GM21576 (cell line): ENCODE results near the gene CFAP97.
"Not testable (repeated sequence)": the region's sequence is repeated elsewhere in the genome, so short reads cannot be mapped to it uniquely, and the experiment has no call there.

Source experiments
- ATAC-seq: cut with Tn5 transposase; IDR thresholded peaks from one replicate; pipeline ENCODE4 v1.9.1; 2021; ENCODE audit warnings: mild to moderate bottlenecking, moderate library complexity; ENCODE audit not compliant: unreplicated experiment

CFAP97 gene

GRCh38 chr4:185203486-185204237 lies at the start of gene CFAP97:
TSS of gene CFAP97 (minus strand) at chr4:185204000. CDS start at chr4:185191196, 12,804 bp downstream.
- ATAC-seq: peak; percentile 61

- no peak for ATAC-seq
Observed at GRCh38 chr4:185249105-185249504, 45.3 kb upstream of the CFAP97 start.

- no peak for ATAC-seq
Observed at GRCh38 chr4:185248393-185249039, 44.7 kb upstream of the CFAP97 start.

DNA sequence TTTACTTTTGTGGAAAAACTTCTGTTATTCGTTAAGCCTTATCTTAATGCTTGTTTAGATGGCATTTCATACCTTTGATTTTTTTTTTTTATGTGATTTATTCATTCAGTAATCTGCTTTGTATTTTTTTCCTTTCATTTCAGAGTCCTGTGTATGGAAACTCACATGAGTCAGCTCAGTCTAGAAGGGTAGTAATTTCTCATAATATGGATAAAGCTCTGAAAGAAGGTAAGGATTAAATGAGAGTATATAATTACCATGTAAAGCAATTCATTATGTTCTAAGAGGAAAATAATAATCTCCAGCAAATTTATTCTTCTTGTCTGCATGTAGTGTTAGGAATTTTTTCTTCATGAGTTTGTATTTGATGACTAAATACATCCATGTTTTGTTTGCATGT lies 43.4 kb upstream of the CFAP97 start:
- no peak for ATAC-seq

- ATAC-seq: no peak
Observed at GRCh38 chr4:185246453-185246852, 42.7 kb upstream of the CFAP97 start.

DNA sequence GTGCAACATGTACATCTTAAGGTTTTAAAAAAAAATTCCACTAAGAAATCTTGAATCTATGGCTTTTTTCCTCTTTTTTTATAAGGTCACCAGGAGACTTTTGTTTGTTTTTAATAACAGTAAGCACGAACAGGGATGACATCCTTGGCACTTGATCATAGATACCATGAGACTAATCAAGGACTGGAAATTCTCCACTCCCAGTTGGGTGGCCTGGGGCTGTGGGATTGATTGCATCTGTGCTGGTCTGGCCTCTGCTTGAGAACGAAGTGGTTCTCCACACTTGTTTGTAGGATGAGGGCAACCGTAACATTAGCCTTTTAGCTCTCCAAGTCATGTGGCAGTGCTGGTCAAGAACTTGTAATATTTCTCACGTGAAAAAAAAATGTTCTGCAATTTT lies 41.0 kb upstream of the CFAP97 start:
- no peak for ATAC-seq

GRCh38 chr4:185243879-185244278 lies 40.1 kb upstream of the CFAP97 start:
- ATAC-seq: no peak

GRCh38 chr4:185242749-185243533 lies 39.1 kb upstream of the CFAP97 start:
- ATAC-seq: no peak

DNA sequence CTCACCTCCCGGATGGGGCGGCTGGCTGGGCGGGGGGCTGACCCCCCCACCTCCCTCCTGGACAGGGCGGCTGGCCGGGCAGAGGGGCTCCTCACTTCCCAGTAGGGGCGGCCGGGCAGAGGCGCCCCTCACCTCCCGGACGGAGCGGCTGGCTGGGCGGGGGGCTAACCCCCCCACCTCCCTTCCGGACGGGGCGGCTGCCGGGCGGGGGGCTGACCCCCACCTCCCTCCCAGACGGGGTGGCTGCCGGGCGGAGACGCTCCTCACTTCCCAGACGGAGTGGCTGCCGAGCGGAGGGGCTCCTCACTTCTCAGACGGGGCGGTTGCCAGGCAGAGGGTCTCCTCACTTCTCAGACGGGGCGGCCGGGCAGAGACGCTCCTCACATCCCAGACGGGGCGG lies 36.7 kb upstream of the CFAP97 start:
- ATAC-seq: not testable (repeated sequence)

GRCh38 chr4:185238750-185239149 lies 35.0 kb upstream of the CFAP97 start:
- ATAC-seq: no peak

DNA sequence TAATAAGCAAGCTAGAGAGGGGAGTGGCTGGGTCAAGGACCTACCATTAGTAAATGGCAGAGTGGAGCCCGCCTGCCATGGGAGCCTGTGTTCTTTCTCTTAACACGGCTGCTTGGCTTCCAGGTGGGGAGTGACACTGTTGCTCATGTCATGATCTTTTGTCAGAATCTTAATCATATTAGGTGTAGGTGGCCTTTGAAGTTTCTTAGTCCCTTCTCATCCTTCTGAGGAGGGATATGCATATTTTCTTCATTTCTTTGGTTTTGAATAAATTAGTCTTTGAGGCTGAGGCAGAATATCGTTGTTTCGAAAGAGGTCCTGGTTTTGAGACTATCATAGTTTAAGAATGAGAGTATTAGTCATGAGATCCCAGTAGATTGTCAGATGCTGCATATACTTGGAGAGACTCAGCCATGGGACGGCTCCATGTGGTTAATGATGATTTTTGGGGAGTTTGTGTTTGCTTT lies 34.4 kb upstream of the CFAP97 start:
- no peak for ATAC-seq

DNA sequence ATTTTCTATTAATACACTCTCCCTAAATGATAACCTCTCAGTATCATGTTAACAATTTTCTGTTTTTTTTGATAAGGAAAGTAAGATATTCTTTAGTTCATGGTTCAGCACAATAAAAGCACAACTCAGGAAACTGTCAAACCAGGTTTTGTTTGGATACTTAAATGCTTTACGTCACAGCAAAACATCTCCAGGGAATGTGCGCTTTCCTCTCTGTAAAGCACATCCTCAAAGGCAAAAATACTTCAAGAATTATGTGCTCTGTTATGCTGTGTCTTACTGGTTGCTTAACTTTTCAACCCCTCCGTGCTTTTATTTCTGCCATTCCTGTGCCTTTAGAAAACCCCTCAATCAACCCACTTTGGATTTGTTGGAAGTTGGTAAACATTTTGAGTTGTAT lies 33.4 kb upstream of the CFAP97 start:
- no peak for ATAC-seq

- no peak for ATAC-seq
Observed at GRCh38 chr4:185235843-185236503, 32.2 kb upstream of the CFAP97 start.

DNA sequence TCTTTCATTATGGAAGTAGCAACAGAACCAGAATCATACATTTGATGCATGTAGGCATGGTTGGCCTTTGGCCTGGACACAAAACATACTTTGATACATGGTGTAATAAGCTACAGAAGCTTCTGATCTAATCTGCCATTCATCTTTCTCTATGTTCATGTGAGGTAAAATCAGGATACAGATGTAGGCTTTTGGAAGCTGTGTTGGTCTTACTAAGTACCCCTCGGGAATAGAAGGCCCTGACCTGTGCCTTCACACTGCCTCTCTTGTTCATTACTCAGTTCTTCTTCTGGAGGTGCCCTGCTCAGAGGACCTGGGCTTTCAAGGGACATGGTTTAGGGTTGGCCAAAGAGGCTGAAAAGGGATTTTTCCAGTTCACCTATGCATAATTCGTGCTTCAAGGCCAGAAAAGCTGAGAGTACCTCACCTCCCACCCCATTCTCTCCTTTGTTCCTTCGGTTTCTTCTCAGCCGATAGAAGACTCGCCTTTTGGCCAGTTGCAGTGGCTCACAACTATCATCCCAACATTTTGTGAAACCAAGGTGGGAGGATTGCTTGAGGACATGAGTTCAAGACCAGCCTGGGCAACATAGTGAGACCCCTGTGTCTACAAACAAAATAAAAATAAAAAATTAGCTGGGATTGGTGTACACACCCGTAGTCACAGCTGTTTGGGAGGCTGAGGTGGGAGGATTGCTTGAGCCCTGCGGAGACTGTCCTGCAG lies 31.5 kb upstream of the CFAP97 start:
- no peak for ATAC-seq

DNA sequence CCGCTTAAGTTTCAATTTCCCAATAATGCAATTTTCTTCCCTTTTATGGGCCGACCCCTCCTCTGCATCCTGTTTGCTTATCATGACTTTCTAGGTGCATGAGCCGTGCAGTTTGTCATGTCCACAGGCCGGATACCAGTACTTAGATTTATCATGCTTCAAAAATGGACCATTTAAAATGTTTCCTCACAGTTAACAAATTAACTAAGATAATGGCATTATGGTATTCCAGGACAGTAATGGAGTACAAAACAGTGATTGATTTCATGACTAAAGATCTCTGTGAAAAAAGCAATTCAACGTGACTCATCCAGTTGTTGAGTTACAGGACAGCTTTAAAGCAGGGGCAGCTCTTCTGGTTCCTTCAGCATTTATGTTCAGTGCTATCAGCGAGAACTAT lies 28.6 kb upstream of the CFAP97 start:
- ATAC-seq: no peak

DNA sequence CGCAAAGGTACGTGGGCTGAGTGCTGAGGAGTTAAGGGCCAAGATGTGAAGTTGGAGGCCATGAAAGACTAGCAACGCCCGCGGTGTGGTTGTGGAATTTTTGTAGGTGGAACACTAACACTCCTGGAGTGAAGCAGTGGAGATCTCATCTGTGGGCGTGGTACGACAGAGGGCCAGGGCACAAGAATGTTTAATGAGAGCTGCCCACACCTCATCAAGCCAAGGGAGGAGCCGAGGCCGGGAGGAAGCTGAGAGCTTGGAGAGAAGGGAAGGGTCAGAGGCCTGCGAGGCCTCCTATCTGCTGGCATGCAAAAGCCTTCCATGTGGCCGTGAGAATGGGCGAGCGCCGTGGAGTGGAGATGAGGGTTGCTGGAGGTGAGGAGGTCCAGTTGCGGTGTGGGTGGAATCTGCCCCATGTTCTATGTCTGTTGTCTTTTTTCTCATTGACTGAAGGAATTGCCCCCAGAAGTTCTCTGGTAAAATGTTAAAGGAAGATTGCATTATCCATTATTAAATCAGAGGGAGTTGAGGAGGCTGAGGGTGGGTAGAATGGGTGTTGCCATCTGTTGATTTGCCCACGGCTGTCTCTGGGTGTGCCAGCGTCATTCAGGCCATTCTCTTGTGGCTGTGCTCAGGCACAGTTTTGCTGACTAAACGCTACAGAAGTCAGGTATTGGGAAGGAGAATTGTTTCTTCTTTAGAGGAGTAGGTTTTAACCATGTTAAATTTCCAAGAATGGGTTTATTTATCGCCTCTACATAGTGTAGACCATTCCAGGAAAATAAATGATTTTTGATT lies 25.4 kb upstream of the CFAP97 start:
- ATAC-seq: no peak

GRCh38 chr4:185227713-185228278 lies 24.0 kb upstream of the CFAP97 start:
- ATAC-seq: no peak

- no peak for ATAC-seq
Observed at GRCh38 chr4:185227131-185227551, 23.3 kb upstream of the CFAP97 start.

DNA sequence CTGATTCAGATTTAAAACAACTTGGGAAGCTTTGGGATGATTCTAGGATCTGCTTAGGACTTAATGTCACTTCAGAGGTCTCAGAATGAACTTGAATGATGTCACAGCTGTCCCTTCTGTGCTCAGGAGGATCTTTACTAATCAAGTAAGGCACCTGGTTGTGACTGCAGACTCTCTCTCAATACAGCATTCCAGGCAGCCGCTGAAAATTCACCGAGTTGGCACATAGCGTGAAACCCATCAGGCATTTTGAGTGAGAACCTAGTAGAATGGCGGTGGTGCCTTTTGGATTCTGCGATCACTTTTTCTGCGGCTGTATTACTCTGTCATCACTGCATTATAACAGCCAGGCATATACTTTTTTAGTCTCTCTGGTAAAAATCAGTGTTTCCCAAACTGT lies 22.1 kb upstream of the CFAP97 start:
- no peak for ATAC-seq
